Cardiac septum (tissue), 1 donor: ENCODE data around the gene ABHD12B. TPM values are rescaled to one million over a fixed set of nuclear protein-coding genes. Genes with fewer than 3 reads are reported as not detected.

Experiments
- DNase-seq: peaks from one replicate; pipeline ENCODE4 v3.0.0-alpha.2; 2020; ENCODE audit warnings: low spot score
- intact Hi-C: fragments of 100-400 bp; cut with DNase I; formaldehyde crosslinking; loops from one replicate; pipeline ENCODE4 v1.14.0; 2022
- long read RNA-seq: library from polyadenylated mRNA; unstranded; transcript quantifications from one replicate; pipeline ENCODE4 v2.0.0, GENCODE V29; 2021
- total RNA-seq: library from RNA; stranded (reverse); fragmentation: NEBNext Ultra II Directional; extraction: Animal tissue kit (Norgen Biotek cat#: 25700); gene quantifications from one replicate; pipeline ENCODE4 v1.2.1, GENCODE V29; 2021
- donor health status: DM: no; HTN: no; CAD: no.

The ABHD12B gene, protein sequence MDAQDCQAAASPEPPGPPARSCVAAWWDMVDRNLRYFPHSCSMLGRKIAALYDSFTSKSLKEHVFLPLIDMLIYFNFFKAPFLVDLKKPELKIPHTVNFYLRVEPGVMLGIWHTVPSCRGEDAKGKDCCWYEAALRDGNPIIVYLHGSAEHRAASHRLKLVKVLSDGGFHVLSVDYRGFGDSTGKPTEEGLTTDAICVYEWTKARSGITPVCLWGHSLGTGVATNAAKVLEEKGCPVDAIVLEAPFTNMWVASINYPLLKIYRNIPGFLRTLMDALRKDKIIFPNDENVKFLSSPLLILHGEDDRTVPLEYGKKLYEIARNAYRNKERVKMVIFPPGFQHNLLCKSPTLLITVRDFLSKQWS
- not detected for total RNA-seq
- long read RNA-seq, result 0 reads

DNA sequence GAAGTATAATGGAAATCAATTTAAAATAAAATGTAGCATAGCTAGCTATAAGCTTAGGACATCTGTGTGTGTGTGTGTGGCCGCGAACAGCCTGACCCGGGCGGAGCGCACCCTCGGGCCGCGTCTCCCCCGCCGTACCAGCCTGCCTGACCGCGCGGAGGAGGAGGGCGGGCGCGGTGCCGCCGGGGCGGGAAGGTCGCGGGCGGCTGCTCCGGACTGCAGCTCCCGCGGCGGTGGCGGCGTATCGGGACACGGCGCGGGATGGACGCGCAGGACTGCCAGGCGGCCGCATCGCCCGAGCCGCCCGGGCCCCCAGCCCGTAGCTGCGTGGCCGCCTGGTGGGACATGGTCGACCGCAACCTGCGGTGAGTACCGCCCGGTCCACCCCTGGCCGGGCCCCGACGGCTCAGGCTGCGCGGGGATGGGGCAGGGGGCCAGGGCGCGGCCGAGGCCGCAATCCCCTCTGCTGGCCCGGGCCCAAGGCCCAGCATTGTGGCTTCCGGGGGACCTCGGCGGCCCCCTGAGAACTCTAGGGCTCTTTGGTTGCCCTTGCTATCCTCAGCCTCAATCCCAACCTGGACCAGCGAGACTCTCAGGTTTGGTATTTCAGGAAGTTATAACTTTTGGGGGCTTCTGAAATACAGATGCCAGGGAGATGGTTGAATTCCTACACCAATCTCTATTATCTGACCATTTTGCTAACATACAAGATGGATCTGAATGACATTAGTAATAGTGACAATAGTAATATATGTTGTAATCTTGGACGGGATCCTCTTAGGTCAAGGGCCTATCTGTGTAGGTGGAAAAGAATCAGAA is at the start of gene ABHD12B:
ABHD12B (plus strand) TSS at position 140 of the 819 bp plus-strand sequence; CDS start at position 262, 122 bp downstream.
- no peak for DNase-seq
- intact Hi-C loops, result no loop called here

DNA sequence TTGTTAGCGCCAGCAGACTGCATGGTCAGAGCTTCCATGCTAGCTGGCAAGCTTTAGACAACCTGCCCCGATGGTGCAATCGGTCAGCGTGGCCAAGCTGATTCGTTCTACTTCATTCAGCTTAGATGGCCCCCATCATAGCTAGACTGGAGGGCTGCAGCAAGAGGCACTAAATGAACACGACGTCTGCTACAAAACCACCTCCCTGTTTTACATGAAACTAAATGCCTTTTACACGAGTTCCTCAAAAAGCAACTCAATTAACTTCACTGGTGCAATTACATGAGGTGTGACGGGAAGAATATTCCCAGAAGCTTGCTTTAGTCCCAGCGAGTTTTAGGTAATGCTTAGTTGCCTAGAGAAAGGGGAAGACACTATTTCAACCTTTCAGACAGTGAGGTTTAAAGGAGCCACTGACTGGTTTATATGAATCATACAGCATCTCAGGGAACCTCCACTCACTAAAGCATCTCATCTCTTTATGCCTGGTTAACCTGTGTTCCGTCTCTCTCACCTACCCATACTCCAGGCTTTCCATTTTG is 49.3 kb upstream of the ABHD12B start:
- DNase-seq, result no peak
- intact Hi-C loops, result no loop called here

DNA sequence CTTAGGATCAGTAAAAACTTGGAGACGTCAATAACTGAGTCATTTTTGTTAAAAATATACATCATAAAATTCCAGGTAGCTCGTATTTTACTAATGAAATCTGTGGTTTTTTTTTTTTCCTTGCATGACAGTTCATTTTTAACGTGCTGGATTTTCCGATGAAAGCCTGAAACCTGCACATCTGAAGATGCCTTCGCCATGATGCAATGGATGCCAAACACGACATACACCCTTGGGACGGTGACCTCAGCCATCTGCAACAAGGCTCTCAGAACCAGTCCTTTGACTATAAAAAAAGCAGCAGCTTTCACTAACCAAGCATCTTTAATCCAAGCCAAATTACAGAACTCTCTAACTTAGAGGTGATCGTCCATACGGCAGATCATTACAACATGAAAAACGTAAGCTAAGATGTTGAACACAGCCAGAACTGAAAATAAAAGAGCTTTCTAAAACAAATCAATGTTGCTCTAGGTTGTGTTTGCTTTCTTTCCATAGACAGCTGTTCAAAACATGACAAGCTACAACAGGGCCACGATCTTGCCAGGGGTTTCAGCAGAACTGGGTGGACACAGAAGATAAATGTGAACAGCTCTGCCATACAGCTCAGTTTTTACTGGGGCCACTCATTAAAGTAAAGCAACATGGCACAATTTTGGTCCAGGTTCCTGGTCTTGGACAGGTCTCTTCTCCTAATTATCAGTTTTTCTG is 48.6 kb upstream of the ABHD12B start:
- intact Hi-C loops, result no loop called here
- no peak for DNase-seq

DNA sequence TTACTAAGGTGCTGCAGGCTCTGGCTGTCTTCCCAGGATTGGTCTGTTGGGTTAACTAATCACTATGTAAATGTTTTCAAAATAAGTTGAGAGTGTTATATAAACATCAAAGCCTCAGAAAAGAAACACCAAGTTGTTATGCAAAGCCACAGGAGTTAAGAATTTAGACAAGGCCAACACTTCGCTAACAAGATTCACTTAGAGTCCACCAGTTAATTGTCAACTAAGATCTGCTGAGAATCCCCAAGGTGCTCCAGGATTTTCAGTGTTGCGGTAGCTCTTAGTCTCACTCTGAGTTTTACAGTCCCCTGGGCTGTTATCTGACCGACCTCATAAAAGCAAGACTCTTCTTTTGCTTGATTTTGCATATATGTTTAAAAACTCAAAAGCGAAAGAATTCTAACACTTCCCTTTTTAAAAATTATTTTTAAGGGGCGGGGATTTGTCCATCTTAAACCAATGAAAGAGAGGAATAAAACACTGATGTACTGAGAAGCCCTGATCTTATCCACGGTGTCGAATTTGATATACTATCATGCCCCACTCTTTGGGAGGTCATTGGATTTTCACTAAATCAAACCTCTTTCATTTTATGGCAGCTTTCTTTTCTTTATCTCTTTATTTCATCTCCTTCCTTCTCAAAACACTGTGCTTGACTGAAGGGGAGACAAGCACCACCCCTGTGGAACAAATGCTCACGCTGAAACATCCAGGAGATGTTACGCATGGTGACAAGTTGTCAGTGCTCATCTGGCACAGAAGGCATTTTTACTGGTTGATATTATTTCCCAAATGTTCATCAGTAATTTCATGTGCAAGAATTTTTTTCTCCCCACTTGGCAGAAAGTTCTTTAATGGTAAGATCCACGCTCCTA is 47.9 kb upstream of the ABHD12B start:
- intact Hi-C loops, result no loop called here
- DNase-seq, result no peak

DNA sequence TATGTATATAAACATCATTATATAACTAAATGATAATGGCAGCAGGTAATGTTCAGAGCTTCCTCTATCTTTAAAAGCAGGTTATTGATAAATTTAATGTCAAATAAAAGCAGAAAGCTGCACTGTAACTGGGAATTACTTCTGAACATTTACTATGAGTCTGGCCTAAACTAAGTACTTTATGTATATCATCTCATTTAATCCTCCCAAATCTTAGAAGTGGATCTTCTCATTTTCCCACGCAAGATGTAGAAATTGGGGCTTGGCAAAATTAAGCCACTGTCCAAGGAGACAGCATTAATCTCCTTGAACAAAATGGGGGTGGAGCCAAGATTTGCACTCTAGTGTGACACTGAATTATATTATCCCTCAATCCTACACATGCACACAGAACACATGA is 46.5 kb upstream of the ABHD12B start:
- no peak for DNase-seq
- intact Hi-C loops, result no loop called here

DNA sequence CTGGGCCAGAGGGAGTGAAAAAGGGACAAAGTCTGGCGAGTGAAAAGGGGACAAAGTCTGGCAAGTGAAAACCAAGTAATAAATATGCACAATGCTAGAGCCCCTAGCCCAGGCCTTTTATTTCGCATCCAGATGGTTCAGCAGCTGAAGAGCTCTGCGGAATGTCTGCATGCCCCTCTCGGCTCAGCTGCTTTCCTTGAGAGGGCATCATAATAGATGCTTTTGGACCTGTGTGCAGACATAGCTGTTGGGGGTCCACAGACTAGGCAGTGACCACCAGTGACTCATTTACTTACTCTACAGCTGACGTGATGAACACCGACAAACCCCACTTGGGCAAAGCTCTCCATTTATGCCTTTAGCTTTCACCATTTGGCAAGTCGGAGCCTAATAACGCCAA is 45.2 kb upstream of the ABHD12B start:
- intact Hi-C loops, result no loop called here
- DNase-seq, result no peak

DNA sequence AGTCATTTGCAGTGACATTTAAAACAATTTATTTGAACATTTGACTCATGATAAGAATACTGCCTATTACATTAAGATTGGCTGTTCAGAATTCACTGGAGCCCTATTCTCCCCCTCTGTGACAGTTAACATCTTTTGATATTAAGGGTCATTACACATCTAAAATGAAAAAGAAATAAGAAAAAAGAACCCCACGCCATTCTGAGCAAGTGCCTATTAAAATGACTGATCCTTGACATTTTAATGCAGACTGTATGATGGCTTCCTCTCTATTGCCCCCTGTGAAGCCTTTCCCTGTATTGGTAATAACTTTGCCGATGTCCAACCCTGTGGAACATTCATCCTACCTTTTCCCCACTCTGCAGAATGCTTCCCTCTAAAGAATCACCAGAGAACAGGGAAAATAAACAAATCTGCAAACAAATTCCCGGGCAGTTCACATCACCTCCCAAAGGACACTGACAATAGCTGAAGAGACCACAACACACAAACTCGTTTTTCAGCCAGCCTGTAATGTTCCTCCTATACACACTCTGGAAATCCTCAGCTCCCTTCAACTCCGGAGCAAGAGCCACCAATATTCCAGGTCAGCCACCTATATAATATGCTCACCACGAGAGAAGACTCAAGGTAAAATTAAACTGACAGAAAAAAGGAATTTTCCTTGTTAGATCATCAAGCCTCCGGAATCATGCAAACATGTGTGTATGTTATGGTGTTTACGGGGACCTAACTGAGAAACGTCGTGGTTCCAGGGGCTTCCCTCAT is 42.9 kb upstream of the ABHD12B start:
- DNase-seq, result no peak
- intact Hi-C loops, result no loop called here

DNA sequence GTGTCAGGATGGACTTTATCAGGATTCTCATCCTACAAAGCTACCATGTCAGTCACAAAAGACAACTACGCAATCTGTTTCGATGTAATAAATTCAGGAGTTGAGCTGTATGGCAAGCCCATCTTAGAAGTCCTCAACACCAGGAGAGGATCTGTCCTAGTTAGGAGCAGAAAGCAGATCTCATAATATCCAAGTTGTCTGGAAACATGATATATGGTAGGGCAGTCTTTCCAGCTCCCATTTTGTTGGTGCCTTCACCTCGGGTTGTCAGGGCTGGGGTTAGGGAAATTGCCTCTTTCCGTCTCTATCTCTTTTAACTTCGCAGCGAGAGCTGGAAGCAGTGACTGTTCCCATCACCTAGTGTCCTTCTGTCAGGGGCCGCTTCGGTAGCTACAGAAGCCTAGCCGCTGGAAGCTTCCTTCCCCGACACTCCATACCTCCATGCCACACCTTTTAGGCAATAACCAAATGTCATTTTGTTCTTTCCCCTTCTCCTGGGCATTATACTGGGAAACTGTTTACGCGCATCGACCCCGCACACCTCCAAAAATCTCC is 42.3 kb upstream of the ABHD12B start:
- intact Hi-C loops, result loop anchor here (2.0 to 5.0 kb wide), 2 partner anchors 37 to 52 kb away; no protein-coding TSS in a partner anchor
- peak; percentile 77 for DNase-seq

DNA sequence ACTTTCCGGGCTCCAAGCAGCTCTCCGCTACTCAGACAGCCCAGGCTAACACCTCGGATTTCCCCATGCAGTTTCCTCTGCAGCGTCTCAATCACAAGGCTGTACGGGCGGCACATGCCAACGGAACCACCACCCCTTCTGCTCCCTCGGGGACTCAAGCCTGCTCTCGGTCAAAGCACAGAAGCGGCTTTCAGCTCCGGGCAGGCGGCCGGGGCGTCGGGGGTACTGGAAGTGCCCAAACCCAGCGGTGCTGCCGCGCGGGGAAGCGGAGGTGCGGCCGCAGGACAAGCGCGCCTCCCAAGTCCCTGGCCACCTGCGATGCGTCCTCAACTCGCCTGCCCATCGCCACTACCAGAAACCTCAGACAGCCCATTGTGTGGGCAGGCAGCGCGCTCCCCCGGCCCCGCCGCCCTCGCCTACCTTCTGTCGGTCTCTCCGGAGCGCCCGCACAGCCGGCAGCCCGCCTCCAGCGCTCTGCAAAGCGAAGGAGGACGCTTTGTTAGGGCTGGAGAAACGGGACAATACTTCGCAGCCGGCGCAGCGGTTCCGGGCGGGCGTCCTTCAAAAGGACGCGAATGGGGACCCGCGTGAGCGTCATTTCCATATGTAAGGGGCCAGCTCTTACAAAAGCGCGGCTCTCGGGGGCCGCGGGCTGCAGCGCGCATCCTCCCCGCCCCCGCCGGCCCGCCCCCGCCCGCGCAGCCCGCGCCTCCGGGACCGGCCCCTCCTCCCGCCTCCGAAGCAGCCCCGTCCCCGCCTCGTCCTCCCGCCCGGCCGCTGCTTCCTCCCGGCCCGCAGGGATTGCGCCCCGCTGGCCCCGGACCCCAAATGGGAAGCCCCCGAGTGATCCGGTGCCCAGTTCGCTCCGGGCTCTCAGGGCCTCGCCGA is 41.6 kb upstream of the ABHD12B start:
- DNase-seq, result peak; percentile 87
- intact Hi-C loops, result loop anchor here (2.0 to 5.0 kb wide), 2 partner anchors 37 to 53 kb away; no protein-coding TSS in a partner anchor

DNA sequence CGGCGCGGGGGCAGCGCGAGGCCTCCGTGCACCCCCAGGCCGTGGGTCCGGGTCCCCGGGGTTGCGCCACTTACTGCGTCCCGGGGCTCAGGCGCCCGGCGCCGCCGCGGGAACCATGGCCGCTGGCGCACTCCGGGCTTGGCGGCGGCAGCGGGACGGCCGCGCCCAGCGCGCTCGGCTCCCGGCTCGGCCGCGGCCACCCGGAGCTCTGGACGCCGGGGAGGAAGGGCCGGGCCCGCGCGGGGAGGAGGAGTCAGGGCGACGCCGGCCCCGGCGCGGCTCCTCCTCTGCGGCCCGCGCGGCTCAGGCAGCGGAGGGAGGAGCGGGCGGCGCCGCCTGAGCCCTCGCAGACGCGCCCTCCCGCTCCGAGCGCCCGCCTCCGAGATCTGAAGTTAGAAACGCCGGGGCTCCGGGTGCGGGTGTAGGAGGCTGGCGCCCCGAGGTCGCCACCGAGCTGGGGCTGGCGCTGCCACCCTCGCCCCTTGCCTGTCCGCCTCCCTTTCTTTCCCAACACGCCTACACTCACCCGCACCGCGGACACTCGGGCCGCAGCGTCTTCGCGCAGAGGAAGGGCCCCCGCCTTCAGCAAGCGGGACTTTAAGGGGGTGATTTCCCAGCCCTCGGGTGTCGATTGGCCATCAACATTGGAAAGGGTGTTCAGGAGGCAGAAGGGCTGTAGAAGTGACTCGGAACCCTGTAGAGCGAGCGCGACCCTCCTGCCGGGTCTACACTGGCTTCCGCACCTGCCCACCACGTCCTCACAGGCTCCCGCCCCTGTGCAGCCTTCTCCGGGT is 40.7 kb upstream of the ABHD12B start, which contains the start of gene NIN:
NIN (minus strand) TSS at position 231 of the 794 bp plus-strand sequence. CDS start 9,106 bp downstream, outside the sequence.
- peak; percentile 89 for DNase-seq
- intact Hi-C loops, result loop anchor here (1.0 to 5.0 kb wide), 3 partner anchors 28 to 54 kb away; no protein-coding TSS in a partner anchor

DNA sequence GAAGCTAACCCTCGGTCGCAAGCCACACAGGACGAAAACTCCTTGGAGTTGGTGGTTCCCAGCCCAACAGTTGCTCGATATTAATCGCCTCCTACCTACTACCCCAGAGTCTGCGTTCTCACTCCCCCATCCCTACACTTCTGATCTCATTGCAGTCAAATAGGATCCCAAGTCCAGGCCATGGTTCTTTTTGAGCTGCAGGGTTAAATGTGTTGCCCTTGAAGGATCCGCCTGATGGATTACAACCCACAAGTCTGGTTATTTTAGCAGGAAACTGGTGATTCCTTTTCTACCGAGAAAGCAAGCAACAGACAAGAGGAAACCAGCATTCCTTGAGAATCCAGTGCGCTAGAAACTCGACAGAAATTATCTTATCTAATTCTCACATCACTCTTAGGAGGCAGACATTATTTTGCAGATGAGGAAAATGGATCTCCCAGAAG is 40.1 kb upstream of the ABHD12B start:
- intact Hi-C loops, result loop anchor here (1.0 to 5.0 kb wide), 3 partner anchors 28 to 54 kb away; no protein-coding TSS in a partner anchor
- no peak for DNase-seq

DNA sequence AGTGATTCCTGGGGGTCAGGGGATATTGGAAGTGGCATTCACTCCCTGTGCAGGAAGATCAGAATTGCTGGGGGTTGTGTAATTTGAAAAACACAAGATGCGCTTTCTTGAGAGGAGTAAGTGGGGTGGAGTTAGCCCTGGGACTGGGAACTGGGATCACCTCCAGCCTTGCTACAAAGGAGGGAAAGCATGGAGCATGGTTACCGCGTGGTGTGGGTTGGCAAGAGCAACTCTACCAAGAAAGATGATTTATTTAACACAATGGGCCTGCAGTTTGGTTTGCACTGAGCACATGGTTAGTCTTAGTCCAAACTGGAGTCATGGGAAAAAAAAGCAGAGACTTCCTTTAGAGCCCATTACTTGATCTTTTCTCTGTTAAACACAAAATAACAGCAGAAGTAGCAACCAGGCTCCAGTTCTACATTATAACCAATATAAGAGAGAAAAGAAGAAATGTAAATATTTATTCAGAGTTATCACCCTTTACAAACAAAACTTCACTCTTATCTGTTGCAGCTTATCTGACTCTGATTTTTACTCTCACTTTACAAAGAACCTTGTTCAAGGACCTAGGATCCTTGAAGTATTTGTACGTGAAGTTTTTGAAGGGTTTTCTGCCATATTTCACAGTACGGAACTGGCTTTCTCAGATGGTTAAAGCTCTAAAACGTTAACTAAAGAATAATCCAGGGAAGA is 38.8 kb upstream of the ABHD12B start:
- no peak for DNase-seq
- intact Hi-C loops, result loop anchor here (5.0 kb wide), 1 partner anchor 56 kb away; no protein-coding TSS in a partner anchor

DNA sequence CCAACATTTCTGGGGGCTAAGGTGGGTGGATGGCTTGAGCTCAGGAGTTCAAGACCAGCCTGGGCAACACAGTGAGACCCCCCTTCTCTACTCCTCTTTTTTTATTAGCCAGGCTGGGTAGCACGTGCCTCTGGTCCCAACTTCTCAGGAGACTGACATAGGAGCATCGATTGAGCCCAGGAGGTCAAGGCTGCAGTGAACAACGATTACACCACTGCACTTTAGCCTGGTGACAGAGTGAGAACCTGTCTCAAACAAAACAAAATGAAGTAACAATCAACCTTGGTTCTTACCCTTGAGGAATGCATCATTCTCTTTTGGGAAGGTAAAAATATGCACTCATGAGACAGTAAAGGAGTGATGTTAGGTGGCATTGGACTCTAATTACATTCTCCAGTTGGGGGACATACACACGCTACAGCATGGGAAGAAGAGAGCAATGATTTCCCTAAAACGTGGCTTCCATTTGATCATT is 37.0 kb upstream of the ABHD12B start:
- intact Hi-C loops, result loop anchor here (5.0 kb wide), 1 partner anchor 58 kb away; no protein-coding TSS in a partner anchor

DNA sequence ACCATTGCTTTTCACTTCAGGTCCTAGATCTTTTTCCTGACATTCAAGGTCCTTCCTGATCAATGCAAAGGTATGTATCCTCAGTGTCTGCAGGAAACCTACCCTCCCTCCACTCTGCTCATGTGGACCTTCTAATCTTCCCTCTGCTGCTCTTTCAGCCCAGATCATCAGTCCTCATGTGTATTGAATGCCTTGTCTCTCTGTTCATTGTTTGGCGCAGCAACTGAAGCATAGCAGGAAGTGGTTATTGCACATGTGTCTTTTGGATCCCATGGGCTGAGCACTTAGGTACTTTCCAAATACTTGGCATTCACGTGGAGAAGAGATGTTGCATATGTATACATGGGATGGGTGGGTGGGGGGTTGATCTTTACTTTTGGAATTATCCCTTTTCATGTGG is 36.6 kb upstream of the ABHD12B start:
- intact Hi-C loops, result no loop called here
- no peak for DNase-seq

More for the DNA sequence above, 37.0 kb upstream of the ABHD12B start:
- DNase-seq, result no peak

DNA sequence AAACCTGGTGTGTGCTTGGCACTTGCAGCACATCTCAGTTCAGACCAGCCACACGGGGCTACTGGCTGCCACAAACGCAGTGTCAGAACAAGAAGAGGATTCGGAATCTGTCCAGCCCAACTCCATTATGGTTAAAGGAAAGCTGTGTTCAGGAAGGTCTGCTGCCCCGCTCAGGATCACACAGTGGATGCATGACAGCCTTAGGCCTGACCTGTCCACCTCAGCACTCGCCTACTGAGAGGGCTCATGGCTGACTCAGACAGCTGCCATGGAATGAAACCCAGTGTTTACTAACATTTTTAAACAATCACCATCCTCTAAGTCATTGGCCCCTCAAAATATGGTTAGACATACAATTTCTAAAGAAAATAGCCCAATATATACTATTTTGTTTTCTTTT is 35.3 kb upstream of the ABHD12B start:
- DNase-seq, result no peak
- intact Hi-C loops, result no loop called here
